Panc1 (cell line): ENCODE data around the gene PHF21A. TPM values are rescaled to one million over a fixed set of nuclear protein-coding genes. Genes with fewer than 3 reads are reported as not detected.

Source experiments
- ATAC-seq: fragments of 200-7000 bp; cut with Tn5 transposase; 2 replicates; pipeline ENCODE4 v1.9.1; 2020; ENCODE audit warnings: mild to moderate bottlenecking, moderate library complexity
- BruUV-seq: library from RNA; stranded (reverse); fragments of 400-500 nt; replicated peaks from 2 replicates; lab custom pipeline; 2021; lab: Mats Ljungman, UMichigan
- CTCF ChIA-PET: fragments of 300-600 bp; sonication (Branson Sonifier 250); formaldehyde crosslinking; loops from one replicate; lab custom pipeline; 2022; ENCODE audit warnings: antibody characterized with exemption; lab: Charles Lee
- POLR2A ChIA-PET: fragments of 300-600 bp; sonication (Branson Sonifier 250); formaldehyde crosslinking; loops from one replicate; lab custom pipeline; 2022; ENCODE audit warnings: antibody characterized with exemption; lab: Charles Lee
- DNase-seq: peaks from one replicate; pipeline ENCODE4 v3.0.0-alpha.2; 2010; ENCODE audit warnings: low read depth, low spot score
- H3K27ac ChIP-seq: 2 replicates; pipeline ENCODE4 v1.5.1; 2011; ENCODE audit warnings: mild to moderate bottlenecking, low read length, inconsistent platforms
- H3K27me3 ChIP-seq: fragments of 200-500 bp; sonication (Bioruptor generic); 2 replicates; pipeline ENCODE4 v1.6.0; 2014; ENCODE audit warnings: low read length, inconsistent platforms; ENCODE audit not compliant: control insufficient read depth, insufficient read depth
- H3K36me3 ChIP-seq: fragments of 200-500 bp; sonication (Bioruptor generic); 2 replicates; pipeline ENCODE4 v1.5.1; 2014; ENCODE audit warnings: inconsistent platforms, mild to moderate bottlenecking, low read length, moderate library complexity; ENCODE audit not compliant: control insufficient read depth, insufficient read depth
- H3K4me1 ChIP-seq: 2 replicates; pipeline ENCODE4 v1.5.1; 2011; ENCODE audit warnings: inconsistent platforms, mild to moderate bottlenecking, low read length, moderate library complexity; ENCODE audit not compliant: control insufficient read depth, insufficient read depth
- H3K4me3 ChIP-seq, 2 experiments: 2 replicates each; pipeline ENCODE4 v1.5.1; 2011 to 2012; ENCODE audit warnings: low read depth in 2 of 2, low read length in 2 of 2, mild to moderate bottlenecking in 2 of 2, inconsistent platforms in 1 of 2, moderate library complexity in 1 of 2
- H3K9me3 ChIP-seq: fragments of 200-500 bp; sonication (Bioruptor generic); 2 replicates; pipeline ENCODE4 v1.5.1; 2014; ENCODE audit warnings: low read depth, mild to moderate bottlenecking, inconsistent platforms, low read length, moderate library complexity; ENCODE audit not compliant: control insufficient read depth, insufficient read depth
- POLR2AphosphoS5 ChIP-seq: IDR thresholded peaks from 2 replicates; pipeline ENCODE4 v1.6.1; 2012; ENCODE audit warnings: mild to moderate bottlenecking, low read depth, low read length, moderate library complexity
- SIN3A ChIP-seq: IDR thresholded peaks from 2 replicates; pipeline ENCODE4 v1.6.1; 2012; ENCODE audit warnings: low read depth, mild to moderate bottlenecking, low read length, moderate library complexity, borderline replicate concordance; ENCODE audit not compliant: insufficient read depth
- TCF7L2 ChIP-seq: IDR thresholded peaks from 2 replicates; pipeline ENCODE4 v1.6.1; 2011; ENCODE audit warnings: mild to moderate bottlenecking, low read depth, low read length, inconsistent platforms
- in situ Hi-C: cut with HindIII; loops from 2 replicates; pipeline ENCODE4 v1.10.0; 2016; ENCODE audit warnings: low sequenced_read_pairs, low pct_unique_long_range_greater_than_20kb
- intact Hi-C: fragments of 100-400 bp; cut with micrococcal nuclease; formaldehyde crosslinking; loops from one replicate; pipeline ENCODE4 v1.10.0; 2022; ENCODE audit not compliant: unreplicated experiment
- total RNA-seq: library from RNA; stranded (reverse); gene quantifications from one replicate; pipeline ENCODE4 v1.2.1, GENCODE V29; 2021; ENCODE audit not compliant: unreplicated experiment
- TF ChIP-seq, protein P1 (sequence below), 2 experiments: IDR thresholded peaks; 2 replicates each; pipeline ENCODE4 v1.6.1; 2011 to 2012; ENCODE audit warnings: low read depth in 2 of 2, control low read depth in 1 of 2, low read length in 1 of 2, mild to moderate bottlenecking in 1 of 2, moderate library complexity in 1 of 2; ENCODE audit not compliant: insufficient read depth in 1 of 2
- TF ChIP-seq, protein P2 (sequence below): fragments of 450-650 bp; IDR thresholded peaks from 2 replicates; pipeline ENCODE4 v1.5.1; 2017; ENCODE audit warnings: mild to moderate bottlenecking

Gene PHF21A
- total RNA-seq, 1 experiment from 2014 or later = 45.7 TPM

DNA sequence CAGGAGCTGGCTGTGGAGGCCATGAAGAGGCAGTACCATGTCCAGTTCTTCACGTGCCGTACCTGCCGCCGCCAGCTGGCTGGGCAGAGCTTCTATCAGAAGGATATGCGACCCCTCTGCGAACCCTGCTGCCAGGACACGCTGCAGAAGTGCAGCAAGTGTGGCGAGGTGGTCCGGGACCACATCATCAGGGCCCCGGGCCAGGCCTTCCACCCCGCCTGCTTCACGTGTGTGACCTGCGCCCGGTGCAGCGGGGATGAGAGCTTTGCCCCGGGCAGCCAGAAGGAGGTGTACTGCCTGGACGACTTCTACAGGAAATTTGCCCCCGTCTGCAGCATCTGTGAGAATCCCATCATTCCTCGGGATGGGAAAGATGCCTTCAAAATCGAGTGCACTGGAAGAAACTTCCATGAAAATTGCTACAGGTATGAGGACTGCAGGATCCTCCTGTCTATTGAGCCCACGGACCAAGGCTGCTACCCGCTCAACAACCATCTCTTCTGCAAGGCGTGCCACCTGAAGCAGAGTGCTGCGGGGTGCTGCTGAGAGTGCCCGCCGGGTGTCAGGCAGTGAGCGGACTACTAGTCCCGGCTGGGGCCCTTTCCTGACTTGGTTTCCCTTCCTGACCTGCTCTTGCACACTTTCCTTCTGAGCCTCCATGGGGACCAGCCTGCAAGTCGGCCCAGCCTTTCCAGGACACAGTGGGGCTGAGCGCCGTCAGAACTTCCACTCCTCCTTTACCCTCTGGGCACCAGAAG, 22.0 kb upstream of the PHF21A start:
- no peak for DNase-seq
- Histone ChIP-seq H3K36me3 (no peaks in the 10 kb centered on the region), H3K27me3 (no peaks in the 10 kb centered on the region; the same call in 1 of the 2 replicates), H3K4me3 (no peak overlapping the region), H3K4me1 (no peaks in the 10 kb centered on the region), H3K27ac (no peak overlapping the region), H3K9me3 (no peaks in the 10 kb centered on the region)
- BruUV-seq = no TSS peak
- intact Hi-C loops = no loop called here
- ChIA-PET POLR2A (interaction anchor here (0.7 kb wide), 1 partner anchor 10 kb away, joined by 3 read pairs; no protein-coding TSS in a partner anchor), CTCF (no interaction called here)
- TF ChIP-seq SIN3A = no peak
- no peak for TF ChIP-seq POLR2AphosphoS5
- TF ChIP-seq, protein P1, sequence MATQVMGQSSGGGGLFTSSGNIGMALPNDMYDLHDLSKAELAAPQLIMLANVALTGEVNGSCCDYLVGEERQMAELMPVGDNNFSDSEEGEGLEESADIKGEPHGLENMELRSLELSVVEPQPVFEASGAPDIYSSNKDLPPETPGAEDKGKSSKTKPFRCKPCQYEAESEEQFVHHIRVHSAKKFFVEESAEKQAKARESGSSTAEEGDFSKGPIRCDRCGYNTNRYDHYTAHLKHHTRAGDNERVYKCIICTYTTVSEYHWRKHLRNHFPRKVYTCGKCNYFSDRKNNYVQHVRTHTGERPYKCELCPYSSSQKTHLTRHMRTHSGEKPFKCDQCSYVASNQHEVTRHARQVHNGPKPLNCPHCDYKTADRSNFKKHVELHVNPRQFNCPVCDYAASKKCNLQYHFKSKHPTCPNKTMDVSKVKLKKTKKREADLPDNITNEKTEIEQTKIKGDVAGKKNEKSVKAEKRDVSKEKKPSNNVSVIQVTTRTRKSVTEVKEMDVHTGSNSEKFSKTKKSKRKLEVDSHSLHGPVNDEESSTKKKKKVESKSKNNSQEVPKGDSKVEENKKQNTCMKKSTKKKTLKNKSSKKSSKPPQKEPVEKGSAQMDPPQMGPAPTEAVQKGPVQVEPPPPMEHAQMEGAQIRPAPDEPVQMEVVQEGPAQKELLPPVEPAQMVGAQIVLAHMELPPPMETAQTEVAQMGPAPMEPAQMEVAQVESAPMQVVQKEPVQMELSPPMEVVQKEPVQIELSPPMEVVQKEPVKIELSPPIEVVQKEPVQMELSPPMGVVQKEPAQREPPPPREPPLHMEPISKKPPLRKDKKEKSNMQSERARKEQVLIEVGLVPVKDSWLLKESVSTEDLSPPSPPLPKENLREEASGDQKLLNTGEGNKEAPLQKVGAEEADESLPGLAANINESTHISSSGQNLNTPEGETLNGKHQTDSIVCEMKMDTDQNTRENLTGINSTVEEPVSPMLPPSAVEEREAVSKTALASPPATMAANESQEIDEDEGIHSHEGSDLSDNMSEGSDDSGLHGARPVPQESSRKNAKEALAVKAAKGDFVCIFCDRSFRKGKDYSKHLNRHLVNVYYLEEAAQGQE (IDR thresholded peaks at IDR 0.05; ENCODE audit: insufficient read depth in 1 of 2, low read depth in 2 of 2, low read length in 1 of 2) = no peak
- no peak for TF ChIP-seq TCF7L2
- TF ChIP-seq, protein P2, sequence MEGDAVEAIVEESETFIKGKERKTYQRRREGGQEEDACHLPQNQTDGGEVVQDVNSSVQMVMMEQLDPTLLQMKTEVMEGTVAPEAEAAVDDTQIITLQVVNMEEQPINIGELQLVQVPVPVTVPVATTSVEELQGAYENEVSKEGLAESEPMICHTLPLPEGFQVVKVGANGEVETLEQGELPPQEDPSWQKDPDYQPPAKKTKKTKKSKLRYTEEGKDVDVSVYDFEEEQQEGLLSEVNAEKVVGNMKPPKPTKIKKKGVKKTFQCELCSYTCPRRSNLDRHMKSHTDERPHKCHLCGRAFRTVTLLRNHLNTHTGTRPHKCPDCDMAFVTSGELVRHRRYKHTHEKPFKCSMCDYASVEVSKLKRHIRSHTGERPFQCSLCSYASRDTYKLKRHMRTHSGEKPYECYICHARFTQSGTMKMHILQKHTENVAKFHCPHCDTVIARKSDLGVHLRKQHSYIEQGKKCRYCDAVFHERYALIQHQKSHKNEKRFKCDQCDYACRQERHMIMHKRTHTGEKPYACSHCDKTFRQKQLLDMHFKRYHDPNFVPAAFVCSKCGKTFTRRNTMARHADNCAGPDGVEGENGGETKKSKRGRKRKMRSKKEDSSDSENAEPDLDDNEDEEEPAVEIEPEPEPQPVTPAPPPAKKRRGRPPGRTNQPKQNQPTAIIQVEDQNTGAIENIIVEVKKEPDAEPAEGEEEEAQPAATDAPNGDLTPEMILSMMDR = no peak
- in situ Hi-C loops = no loop called here
- ATAC-seq = no peak

DNA sequence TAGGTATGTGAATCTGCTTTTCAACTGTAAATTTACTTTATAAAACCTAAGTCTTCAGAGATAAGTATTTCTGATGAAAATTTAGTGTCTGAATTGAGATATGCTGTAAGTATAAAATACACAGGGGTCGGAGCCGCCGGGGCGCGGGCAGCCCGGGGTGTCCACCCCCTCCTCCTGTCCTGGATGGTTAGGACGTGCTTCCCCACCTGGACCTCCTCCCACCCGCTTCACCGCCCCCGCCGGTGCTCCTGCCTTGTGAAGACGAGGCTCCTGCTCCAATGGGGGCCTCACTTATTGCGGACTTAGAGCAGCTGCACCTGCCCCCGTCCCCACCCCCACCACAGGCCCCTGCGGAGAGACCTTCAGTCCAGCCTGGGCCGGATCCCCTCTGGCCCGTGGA, 21.3 kb upstream of the PHF21A start:
- Histone ChIP-seq H3K4me1 (no peaks in the 10 kb centered on the region), H3K36me3 (no peaks in the 10 kb centered on the region), H3K9me3 (no peaks in the 10 kb centered on the region), H3K27me3 (no peaks in the 10 kb centered on the region; the same call in 1 of the 2 replicates), H3K27ac (no peak overlapping the region), H3K4me3 (no peak overlapping the region)
- intact Hi-C loops (no loop called here), in situ Hi-C loops (no loop called here)
- ChIA-PET CTCF (no interaction called here), POLR2A (interaction anchor here (0.7 kb wide), 1 partner anchor 9 kb away, joined by 3 read pairs; no protein-coding TSS in a partner anchor)
- no peak for ATAC-seq
- TF ChIP-seq SIN3A = no peak
- no peak for TF ChIP-seq POLR2AphosphoS5
- TF ChIP-seq, protein P1 (IDR thresholded peaks at IDR 0.05; ENCODE audit: insufficient read depth in 1 of 2, low read depth in 2 of 2, low read length in 1 of 2) = no peak
- TF ChIP-seq TCF7L2 = no peak
- TF ChIP-seq, protein P2 = no peak
- no peak for DNase-seq
- no TSS peak for BruUV-seq
